GM06990 (cell line): ENCODE data around the gene GMPR.

Experiments used
- DNase-seq: peaks from one replicate; pipeline ENCODE4 v3.0.0-alpha.2; 2011; ENCODE audit not compliant: insufficient read length; ENCODE audit errors: extremely low read depth
- H3K27me3 ChIP-seq: replicated peaks from 2 replicates; pipeline ENCODE4 v1.6.0; 2011; ENCODE audit warnings: low read length; ENCODE audit not compliant: control insufficient read depth, insufficient read depth
- H3K36me3 ChIP-seq: 2 replicates; pipeline ENCODE4 v1.5.1; 2011; ENCODE audit warnings: low read length; ENCODE audit not compliant: control insufficient read depth, insufficient read depth
- H3K4me3 ChIP-seq: replicated peaks from 2 replicates; pipeline ENCODE4 v1.5.1; 2011; ENCODE audit warnings: low read depth, mild to moderate bottlenecking, control low read depth, low read length
- CTCF ChIP-seq: IDR thresholded peaks from 2 replicates; pipeline ENCODE4 v1.5.1; 2011; ENCODE audit warnings: low read length, control low read depth, mild to moderate bottlenecking, inconsistent platforms; ENCODE audit not compliant: insufficient read depth, poor library complexity, severe bottlenecking

Gene GMPR

GRCh38 chr6:16319813-16320532 is 81.6 kb downstream of the GMPR start:
- TF ChIP-seq CTCF = no peak
- peak; percentile 71 for DNase-seq
- Histone ChIP-seq H3K36me3 (no peaks in the 10 kb centered on the region; the same call in 1 of the 2 replicates), H3K27me3 (no peaks in the 10 kb centered on the region), H3K4me3 (peak overlapping the region; percentile 25)

DNA sequence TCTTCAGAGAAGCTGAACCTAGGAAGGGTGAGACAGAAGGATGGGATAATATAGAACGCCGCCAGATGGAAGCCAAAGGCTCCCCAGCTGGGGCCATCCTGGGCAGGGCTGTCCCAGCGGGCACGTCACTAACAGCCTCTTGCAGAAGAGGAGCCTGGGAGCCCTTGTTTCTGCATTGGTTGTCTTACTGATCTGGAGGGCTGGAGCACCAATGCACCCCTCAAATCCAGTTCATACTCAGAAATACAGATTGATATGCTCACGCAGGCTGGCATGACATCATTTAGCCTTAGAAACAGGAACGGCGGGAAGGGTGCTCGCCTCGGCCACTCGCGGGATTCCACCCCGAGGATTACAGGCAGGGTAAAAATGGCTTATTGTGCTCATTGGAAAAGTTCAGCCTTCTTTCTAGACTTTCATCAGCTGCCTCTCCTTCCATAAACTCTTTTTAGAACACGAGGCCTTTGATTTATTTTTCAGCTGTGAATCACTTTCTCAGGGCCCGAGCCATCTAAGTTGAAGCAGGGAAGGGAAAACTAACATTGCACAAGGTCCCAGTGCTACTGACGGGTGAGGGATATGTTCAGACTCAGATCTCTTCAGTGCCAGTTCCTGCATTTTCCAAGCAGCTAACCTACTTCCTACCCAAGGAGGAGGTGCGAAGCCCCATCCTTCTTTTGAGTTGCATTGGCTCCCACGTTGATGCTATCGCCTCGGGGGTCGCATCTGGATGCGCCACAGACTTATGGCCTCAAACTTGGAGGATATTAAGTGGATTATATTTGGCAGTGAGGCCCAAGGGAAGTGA is 82.3 kb downstream of the GMPR start:
- Histone ChIP-seq H3K4me3 (no peak overlapping the region; the same call in 1 of the 2 replicates), H3K36me3 (no peaks in the 10 kb centered on the region; the same call in 1 of the 2 replicates), H3K27me3 (no peaks in the 10 kb centered on the region)
- DNase-seq = no peak
- no peak for TF ChIP-seq CTCF

DNA sequence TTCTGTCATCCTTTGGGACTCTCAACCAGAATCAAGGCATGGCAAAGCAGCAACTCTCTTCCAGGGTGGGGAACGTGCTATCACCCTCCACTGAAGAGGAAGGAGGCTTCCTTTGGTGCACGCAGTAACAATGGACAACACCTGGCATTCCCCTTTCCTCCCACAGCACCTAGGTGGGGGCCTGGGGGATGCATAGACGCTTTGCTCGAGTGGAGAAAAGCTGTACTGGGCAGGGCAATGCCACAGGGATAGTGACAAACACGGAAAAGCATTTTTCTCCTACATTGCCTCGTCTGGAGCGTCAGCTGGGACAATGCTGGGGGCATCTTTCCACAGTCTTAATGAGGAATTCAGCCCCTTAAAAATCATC is 82.9 kb downstream of the GMPR start:
- H3K27me3 ChIP-seq = no peaks in the 10 kb centered on the region
- no peak overlapping the region for H3K4me3 ChIP-seq
- no peak for DNase-seq
- H3K36me3 ChIP-seq = no peaks in the 10 kb centered on the region; the same call in 1 of the 2 replicates
- TF ChIP-seq CTCF = no peak

- Histone ChIP-seq H3K4me3 (no peak overlapping the region), H3K36me3 (peaks cover under 1% of the 10 kb centered on the region; the same call in 1 of the 2 replicates), H3K27me3 (no peaks in the 10 kb centered on the region)
- TF ChIP-seq CTCF = no peak
- DNase-seq = no peak
These were observed 83.4 kb downstream of the GMPR start for GRCh38 chr6:16321826-16322225.

- no peak for TF ChIP-seq CTCF
- no peak overlapping the region for H3K4me3 ChIP-seq
- peak; percentile 77 for DNase-seq
These were observed 84.4 kb downstream of the GMPR start for GRCh38 chr6:16322666-16323312.

More at GRCh38 chr6:16322666-16323312, 84.4 kb downstream of the GMPR start:
- peaks cover 5% of the 10 kb centered on the region; the same call in 1 of the 2 replicates for H3K36me3 ChIP-seq
- H3K27me3 ChIP-seq = no peaks in the 10 kb centered on the region
